ENCODE measurements around the gene ITCH.

The ITCH gene

DNA sequence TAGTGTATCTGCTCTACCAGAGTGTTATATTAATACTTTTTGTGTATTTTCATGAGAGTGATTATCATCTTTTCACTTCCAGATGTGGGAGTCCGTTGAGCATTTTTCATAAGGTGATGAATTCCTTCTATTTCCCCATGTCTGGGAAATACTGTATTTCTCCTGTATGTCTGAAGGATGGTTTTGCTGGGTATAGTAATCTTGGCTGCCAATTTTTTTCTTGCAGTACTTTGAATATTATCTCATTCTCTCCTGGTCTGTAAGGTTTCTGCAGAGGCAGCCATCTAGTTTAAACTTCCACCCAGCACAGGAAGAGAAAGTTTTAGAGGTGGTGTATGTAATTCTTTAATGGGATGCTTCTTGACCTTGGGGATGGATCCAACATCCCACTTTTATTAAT is 137.8 kb downstream of the ITCH start:
- POLR2A ChIA-PET (ENCODE audit: low non-redundant PET), result no interaction called here
- DNase-seq (ENCODE audit: low spot score), result no peak
- CTCF ChIA-PET, result no interaction called here
- TF ChIP-seq, protein P1, sequence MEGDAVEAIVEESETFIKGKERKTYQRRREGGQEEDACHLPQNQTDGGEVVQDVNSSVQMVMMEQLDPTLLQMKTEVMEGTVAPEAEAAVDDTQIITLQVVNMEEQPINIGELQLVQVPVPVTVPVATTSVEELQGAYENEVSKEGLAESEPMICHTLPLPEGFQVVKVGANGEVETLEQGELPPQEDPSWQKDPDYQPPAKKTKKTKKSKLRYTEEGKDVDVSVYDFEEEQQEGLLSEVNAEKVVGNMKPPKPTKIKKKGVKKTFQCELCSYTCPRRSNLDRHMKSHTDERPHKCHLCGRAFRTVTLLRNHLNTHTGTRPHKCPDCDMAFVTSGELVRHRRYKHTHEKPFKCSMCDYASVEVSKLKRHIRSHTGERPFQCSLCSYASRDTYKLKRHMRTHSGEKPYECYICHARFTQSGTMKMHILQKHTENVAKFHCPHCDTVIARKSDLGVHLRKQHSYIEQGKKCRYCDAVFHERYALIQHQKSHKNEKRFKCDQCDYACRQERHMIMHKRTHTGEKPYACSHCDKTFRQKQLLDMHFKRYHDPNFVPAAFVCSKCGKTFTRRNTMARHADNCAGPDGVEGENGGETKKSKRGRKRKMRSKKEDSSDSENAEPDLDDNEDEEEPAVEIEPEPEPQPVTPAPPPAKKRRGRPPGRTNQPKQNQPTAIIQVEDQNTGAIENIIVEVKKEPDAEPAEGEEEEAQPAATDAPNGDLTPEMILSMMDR (conservative IDR thresholded peaks at IDR 0.05; ENCODE audit: low read depth), result no peak
- H3K27ac ChIP-seq, result no peak overlapping the region

DNA sequence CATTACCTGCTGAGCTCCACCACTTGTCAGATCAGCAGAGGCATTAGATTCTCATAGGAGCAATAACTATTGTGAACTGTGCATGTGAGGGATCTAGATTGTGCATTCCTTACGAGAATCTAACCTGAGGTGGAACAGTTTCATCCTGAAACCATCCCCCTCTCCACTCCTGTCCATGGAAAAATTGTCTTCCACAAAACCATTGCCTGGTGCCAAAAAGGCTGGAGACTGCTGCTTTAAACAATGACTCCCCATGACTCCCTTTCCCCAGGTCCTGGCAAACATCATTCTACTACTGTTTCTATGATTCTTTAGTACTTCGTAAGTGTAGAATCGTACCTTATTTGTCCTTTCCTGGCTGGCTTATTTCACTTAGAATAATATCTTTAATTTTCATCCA is 143.4 kb downstream of the ITCH start:
- H3K27ac ChIP-seq, result no peak overlapping the region
- DNase-seq (ENCODE audit: low spot score), result no peak
- ChIA-PET POLR2A (ENCODE audit: low non-redundant PET) (no interaction called here), CTCF (interaction anchor here (0.9 kb wide), 1 partner anchor 194 kb away, joined by 3 read pairs; no protein-coding TSS in a partner anchor)
- TF ChIP-seq, protein P1 (conservative IDR thresholded peaks at IDR 0.05; ENCODE audit: low read depth), result no peak

DNA sequence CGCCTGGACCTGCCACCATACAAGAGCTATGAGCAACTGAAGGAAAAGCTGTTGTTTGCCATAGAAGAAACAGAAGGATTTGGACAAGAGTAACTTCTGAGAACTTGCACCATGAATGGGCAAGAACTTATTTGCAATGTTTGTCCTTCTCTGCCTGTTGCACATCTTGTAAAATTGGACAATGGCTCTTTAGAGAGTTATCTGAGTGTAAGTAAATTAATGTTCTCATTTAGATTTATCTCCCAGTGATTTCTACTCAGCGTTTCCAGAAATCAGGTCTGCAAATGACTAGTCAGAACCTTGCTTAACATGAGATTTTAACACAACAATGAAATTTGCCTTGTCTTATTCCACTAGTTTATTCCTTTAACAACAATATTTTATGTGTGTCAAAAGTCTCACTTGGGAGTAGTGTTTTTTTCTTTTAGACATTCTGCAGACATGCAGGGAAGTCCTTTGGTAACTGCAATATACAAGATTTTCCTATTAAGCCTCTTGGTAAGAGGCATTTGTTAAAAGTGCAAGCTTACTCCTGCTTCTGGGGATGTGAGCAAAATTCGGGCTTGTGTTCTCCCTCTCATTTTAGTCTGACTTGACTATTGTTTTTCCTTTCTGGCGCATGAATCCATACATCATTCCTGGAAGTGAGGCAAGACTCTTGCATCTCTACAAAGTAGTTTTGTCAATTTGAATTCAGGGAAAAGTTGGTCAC is 144.8 kb downstream of the ITCH start:
- TF ChIP-seq, protein P1 (conservative IDR thresholded peaks at IDR 0.05; ENCODE audit: low read depth), result no peak
- POLR2A ChIA-PET (ENCODE audit: low non-redundant PET), result interaction anchor here (0.5 kb wide), 1 partner anchor 305 kb away, joined by 3 read pairs; no protein-coding TSS in a partner anchor
- CTCF ChIA-PET, result interaction anchor here (1.2 kb wide), 1 partner anchor 31 kb away, joined by 3 read pairs; no protein-coding TSS in a partner anchor
- no peak for DNase-seq (ENCODE audit: low spot score)
- no peak overlapping the region for H3K27ac ChIP-seq

DNA sequence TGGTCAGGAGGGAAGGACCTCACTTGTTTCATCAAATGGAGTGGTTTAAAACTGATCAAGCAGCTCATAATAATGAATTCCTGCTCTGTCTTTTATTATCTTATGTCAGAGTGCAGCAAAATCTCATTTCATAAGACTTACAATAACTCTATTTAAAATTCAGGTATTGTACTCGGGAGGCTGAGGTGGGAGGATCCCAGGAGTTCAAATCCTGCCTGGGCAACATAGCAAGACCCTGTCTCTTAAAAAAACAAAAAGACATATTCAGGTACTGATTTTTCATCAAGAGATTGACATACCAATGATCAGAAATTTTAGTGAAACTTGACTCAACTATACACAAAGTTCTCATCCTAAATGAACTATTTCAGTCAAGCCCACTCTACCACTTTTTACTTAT is 147.5 kb downstream of the ITCH start:
- POLR2A ChIA-PET (ENCODE audit: low non-redundant PET), result no interaction called here
- CTCF ChIA-PET, result no interaction called here
- TF ChIP-seq, protein P1 (conservative IDR thresholded peaks at IDR 0.05; ENCODE audit: low read depth), result no peak
- no peak for DNase-seq (ENCODE audit: low spot score)
- no peak overlapping the region for H3K27ac ChIP-seq

DNA sequence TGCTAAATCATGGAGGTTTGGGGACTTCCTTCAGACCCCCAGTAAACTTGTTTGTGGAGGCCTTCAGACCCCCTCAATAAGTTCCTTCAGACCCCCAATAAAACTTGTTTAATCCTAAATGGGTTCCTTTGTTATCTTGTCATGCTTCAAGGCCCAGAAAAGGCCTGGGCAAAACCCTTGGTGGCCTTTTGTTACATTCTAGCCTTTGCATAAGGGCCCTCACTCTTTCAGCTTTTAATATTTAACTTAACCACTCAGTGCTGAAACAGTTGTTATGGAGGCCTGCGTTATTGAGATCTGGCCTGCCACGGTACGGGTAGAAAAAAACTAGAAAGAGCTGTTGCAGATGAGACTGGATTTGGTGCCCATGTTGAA is 148.8 kb downstream of the ITCH start:
- H3K27ac ChIP-seq, result no peak overlapping the region
- no peak for DNase-seq (ENCODE audit: low spot score)
- ChIA-PET POLR2A (ENCODE audit: low non-redundant PET) (no interaction called here), CTCF (interaction anchor here (0.6 to 1.8 kb wide), 2 partner anchors 199 to 232 kb away, joined by 3 to 9 read pairs; no protein-coding TSS in a partner anchor)
- TF ChIP-seq, protein P1 (conservative IDR thresholded peaks at IDR 0.05; ENCODE audit: low read depth), result no peak

DNA sequence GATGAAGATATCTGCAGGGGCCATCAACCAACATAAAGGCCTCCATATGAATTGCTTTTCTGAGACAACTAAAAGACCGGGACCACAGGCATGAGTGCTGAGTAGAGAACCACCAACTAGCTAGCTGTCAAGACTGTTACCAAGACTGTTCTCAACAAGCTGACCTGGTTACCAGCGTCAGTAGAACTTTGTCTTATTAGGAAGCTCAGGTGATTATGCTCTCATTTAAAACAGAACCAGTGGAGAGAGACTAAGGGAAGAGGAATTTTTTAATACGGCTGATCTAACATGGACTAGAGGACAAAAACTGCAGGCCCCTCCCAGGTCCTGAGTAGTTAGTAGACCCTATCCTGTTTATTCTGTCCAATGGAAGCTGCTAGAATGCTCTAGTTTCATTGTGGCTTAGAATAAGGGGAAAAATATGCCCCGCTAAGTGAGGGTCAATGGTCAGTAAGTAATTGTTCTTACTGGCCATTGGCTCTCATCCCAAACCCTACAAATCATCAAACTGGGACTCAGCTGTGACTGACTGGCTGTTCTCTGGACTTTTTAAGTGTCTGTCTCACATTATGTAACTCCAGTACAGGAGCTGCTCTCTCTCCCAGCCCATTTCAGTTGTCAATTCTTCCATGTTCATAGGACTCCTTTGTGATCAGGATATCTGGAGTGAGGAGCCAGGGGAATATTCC is 149.3 kb downstream of the ITCH start:
- H3K27ac ChIP-seq, result no peak overlapping the region
- DNase-seq (ENCODE audit: low spot score), result no peak
- CTCF ChIA-PET, result interaction anchor here (1.8 kb wide), 1 partner anchor 200 kb away, joined by 9 read pairs; no protein-coding TSS in a partner anchor
- TF ChIP-seq, protein P1 (conservative IDR thresholded peaks at IDR 0.05; ENCODE audit: low read depth), result no peak
- POLR2A ChIA-PET (ENCODE audit: low non-redundant PET), result no interaction called here

Measured in RWPE1 (cell line).